GM19455 (cell line): ENCODE measurements around the gene TRA2A.
"Not testable (repeated sequence)": the region's sequence is repeated elsewhere in the genome, so short reads cannot be mapped to it uniquely, and the experiment has no call there.

Source experiments
- ATAC-seq: cut with Tn5 transposase; IDR thresholded peaks from one replicate; pipeline ENCODE4 v1.9.1; 2021; ENCODE audit not compliant: unreplicated experiment

Gene TRA2A

GRCh38 chr7:23513746-23514145 lies 18.0 kb downstream of the TRA2A start:
- ATAC-seq, result not testable (repeated sequence)

DNA sequence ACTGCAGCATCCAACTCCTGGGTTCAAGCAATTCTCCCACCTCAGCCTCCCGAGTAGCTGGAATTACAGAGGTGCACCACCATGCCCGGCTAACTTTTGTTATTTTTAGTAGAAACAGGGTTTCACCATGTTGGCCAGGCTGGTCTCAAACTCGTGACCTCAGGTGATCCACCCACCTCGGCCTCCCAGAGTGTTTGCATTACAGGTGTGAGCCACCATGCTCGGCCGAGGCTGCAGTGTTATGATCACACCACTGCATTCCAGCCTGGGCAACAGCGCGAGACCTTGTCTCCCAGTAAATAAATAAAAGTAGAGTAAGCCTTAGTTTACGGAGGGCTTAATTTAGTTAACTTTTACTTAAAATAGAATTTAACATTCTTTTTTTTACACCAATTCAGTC lies 37.8 kb downstream of the TRA2A start:
- ATAC-seq, result no peak

- no peak for ATAC-seq
Measured at GRCh38 chr7:23491502-23491901, 40.3 kb downstream of the TRA2A start.

DNA sequence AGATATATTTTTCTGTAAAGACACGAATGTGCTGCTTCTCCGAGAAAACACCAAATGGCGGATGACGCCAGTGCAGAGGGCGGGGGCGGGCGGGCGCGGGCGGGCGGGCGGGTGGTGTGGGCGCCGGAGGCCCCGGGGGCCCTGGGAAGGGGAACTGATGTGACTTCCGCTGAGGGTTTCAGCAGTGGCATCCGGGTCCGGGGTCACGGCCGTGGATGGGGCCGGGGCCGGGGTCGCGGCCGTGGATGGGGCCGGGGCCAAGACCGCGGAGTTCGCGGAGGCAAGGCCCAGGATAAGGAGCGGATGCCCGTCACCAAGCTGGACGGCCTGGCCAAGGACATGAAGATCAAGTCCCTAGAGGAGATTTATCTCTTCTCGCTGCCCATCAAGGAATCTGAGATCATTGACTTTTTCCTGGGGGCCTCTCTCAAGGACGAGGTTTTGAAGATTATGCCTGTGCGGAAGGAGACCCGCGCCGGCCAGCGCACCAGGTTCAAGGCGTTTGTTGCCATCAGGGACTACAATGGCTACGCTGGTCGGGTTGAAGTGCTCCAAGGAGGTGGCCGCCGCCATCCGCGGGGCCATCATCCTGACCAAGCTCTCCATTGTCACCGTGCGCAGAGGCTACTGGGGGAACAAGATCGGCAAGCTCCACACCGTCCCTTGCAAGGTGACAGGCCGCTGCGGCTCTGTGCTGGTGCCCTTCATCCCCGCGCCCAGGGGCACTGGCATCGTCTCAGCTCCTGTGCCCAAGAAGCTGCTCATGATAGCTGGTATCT lies 41.2 kb downstream of the TRA2A start:
- peak; percentile 63 for ATAC-seq

DNA sequence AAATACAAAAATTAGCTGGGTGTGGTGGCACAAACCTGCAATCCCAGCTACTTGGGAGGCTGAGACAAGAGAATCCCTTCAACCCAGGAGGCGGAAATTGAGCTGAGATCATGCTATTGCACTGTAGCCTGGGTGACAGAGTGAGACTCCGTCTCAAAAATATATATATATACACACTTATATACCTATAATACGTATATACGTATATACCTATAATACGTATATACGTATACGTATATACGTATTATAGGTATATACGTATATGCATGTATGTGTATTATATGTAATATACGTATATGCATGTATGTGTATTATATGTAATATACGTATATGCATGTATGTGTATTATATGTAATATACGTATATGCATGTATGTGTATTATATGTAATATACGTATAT lies 43.1 kb downstream of the TRA2A start:
- ATAC-seq, result not testable (repeated sequence)

DNA sequence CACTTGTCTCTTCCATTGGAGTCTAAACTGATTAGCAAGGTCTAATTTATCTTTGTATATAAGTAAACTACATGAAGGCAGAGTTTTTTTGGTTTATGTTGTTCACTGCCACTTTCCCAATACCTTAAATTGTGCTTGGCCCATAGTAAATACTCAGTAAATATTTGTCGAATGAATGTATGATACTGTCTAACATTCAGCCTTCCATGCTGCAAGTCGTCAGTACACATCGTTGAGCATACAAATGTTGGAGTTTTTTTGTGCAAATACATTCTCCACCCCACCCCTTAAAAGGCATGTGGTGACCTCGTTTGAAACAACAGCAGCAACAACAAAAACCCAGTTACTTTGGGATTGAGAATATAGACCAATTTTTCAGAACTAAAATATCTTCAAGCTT lies 44.1 kb downstream of the TRA2A start:
- no peak for ATAC-seq

DNA sequence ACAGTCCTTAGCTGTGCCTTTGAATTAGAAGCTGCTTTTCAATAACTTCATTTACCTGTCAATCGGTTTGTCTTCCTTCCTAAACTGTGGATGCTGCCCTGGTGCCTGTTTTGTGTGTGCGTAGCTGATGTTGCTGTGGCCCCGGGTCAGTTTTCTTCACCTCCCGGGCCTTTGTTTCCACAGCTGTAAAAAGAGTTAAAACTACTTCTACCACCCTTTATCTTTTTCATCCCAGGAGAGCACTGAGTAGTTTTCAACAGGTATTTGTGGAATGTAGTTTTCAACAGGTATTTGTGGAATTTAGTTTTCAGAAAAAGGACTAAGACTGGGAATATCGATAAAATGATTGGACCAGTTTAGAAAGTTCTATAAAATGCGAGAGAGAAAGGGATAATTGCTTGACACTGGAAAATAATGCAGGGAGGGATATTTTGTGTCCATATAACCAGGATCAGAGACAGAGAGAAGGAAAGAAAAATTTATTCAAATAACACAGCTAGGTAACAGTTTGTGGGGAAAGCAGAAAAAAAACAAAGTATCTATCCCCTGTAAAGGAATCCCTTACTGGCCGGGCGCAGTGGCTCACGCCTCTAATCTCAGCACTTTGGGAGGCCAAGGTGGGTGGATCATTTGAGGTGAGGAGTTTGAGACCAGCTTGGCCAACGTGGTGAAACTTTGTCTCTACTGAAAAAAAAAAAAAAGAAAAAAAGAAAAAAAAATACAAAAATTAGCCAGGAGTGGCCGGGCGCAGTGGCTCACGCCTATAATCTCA lies 45.6 kb downstream of the TRA2A start:
- no peak for ATAC-seq

- no peak for ATAC-seq
Measured at GRCh38 chr7:23482686-23483085, 49.1 kb downstream of the TRA2A start.

GRCh38 chr7:23477962-23478866 lies 53.6 kb downstream of the TRA2A start:
- ATAC-seq, result no peak

- ATAC-seq, result no peak
Measured at GRCh38 chr7:23477157-23477499, 54.7 kb downstream of the TRA2A start.

DNA sequence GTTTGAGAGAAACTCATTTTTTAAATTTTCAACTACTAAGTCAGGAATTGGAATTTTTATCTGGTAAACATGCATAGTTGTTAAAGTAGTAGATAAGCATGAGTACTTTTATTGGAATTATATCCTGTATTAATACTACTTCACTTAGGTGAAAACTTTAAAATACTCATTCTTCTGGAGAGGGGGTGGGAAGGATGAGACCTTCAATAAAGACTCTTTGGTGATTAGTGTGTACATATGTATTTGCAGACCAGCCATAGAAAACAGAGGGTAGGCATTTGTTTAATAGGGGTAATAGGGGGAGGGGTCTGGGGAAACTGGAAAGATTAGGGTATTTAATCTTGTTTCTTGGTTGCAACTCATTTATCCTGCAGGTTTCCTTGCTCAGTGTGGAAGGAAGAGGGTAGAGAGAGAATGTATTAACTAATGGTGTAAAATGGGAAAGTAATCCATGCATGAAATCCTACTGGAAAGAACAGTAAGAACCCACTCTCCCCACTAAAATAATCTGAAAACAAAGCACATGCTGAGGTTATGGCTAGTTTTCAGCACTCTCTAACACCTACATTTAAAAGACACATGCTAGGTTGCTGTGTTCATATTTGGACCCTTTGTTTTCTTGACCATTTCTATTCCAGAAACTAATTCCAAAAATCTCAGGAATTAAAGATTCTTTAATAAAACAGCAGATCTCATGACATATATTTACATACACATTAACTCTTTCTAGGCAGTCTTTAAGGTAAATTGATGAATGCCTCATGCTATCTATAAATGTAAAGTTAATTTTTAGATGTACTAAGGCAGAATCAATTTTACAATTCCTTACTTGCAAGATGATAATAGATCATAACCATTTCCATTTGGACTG lies 55.3 kb downstream of the TRA2A start:
- no peak for ATAC-seq

DNA sequence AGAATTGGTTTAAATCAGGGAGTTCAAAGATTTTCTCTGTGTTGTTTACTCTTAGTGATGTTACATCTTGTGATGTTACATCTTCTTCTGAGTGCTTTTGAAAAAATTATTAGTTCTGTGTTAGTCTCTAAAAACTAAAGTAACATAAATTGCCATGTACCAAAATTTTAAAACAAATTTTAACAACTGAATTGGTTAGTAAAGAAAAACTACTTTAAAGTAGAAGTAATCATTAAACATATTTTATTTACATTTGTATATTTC lies 56.3 kb downstream of the TRA2A start:
- no peak for ATAC-seq

- ATAC-seq, result no peak
Measured at GRCh38 chr7:23474829-23475575, 56.8 kb downstream of the TRA2A start.

- peak; percentile 56 for ATAC-seq
Measured at GRCh38 chr7:23474094-23474828, 57.5 kb downstream of the TRA2A start.

DNA sequence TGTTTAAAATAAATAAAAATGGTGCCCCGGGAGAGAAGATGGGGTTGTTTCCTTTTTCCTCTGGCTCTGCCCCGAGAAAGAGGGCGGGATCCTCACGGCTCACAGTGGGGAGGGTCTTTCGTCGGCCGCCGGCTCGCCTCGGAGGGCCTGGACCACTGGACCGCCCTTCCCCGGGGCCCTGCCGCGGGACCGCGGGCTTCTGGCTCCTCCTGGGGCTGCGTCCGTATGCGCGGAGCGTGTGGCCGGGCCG lies 58.0 kb downstream of the TRA2A start:
- peak; percentile 20 for ATAC-seq

GRCh38 chr7:23472956-23473843 lies 58.6 kb downstream of the TRA2A start:
- no peak for ATAC-seq

DNA sequence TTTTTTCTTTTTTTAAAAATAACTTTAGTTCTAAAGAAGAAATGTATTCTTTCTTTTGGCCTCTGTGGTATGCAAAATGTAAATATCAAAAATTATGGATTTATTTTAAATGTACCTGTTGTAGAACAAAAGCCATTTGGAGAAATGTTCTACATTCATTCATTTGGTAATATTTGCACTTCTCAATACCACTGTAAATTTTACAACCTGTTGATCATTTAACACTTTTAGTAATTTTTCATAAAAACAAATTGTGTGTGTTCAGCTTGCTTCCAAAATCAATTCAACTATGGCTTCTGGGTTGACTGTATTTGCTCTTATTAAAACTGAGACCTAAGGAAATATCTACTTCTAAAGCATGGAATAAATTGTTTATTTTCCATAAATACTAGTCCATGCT lies 59.2 kb downstream of the TRA2A start:
- ATAC-seq, result no peak

DNA sequence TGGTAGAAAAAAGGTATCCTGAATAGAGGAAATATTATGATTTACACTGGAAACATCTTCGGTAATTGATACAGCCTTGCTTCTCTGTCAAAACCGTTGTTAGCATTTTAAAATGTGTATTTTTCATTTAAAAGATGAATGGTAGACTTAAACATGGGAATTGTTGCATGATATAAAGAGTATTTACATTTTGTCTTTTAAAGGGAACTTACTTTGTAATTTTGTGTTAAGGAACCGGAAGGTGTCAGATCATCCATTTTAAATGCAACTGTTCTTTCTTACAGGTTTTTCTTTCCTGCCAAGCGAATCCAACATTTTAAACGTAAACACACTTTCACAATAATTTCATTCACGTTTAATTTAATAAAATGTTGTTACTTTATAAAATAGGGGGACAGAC lies 59.7 kb downstream of the TRA2A start:
- no peak for ATAC-seq
